H1 (cell line): ENCODE data around the gene PCDHA9. TPM values are rescaled to one million over a fixed set of nuclear protein-coding genes. Genes with fewer than 3 reads are reported as not detected.

ENCODE experiments used
- CHD2 ChIP-seq: IDR thresholded peaks from 2 replicates; pipeline ENCODE4 v1.6.1; 2012; ENCODE audit warnings: low read length, improper control_type of control experiment
- CHD7 ChIP-seq: fragments of 300-600 bp; sonication (generic); IDR thresholded peaks from 2 replicates; pipeline ENCODE4 v1.7.1; 2012; ENCODE audit warnings: low read length, moderate library complexity, mild to moderate bottlenecking, inconsistent platforms; ENCODE audit not compliant: insufficient replicate concordance
- MAX ChIP-seq: IDR thresholded peaks from 2 replicates; pipeline ENCODE4 v1.6.1; 2012; ENCODE audit warnings: inconsistent platforms
- NANOG ChIP-seq: IDR thresholded peaks from 2 replicates; pipeline ENCODE4 v1.6.1; 2011; ENCODE audit warnings: low read length, low read depth, mild to moderate bottlenecking, inconsistent platforms; ENCODE audit not compliant: insufficient read depth, poor library complexity, severe bottlenecking
- SAP30 ChIP-seq: fragments of 300-600 bp; sonication (generic); IDR thresholded peaks from 2 replicates; pipeline ENCODE4 v1.7.1; 2012; ENCODE audit warnings: low read length, moderate library complexity, mild to moderate bottlenecking, inconsistent platforms; ENCODE audit not compliant: insufficient read depth, insufficient replicate concordance
- SP4 ChIP-seq: IDR thresholded peaks from 2 replicates; pipeline ENCODE4 v1.6.1; 2012; ENCODE audit warnings: low read length, inconsistent platforms
- TEAD4 ChIP-seq: IDR thresholded peaks from 2 replicates; pipeline ENCODE4 v1.6.1; 2012; ENCODE audit warnings: low read depth, low read length, inconsistent platforms, mixed read lengths
- polyA plus RNA-seq, 7 experiments: library from polyadenylated mRNA; depleted of rRNA in 3 of 7; stranded (reverse) in 5 of 7; unstranded in 2 of 7; fragments of >200 nt in 5 of 7; fragments of 200-250 nt in 2 of 7; gene quantifications; 1 replicate in 5 of 7; 2 replicates in 1 of 7; 4 replicates in 1 of 7; pipeline versions ENCODE4 v1.2.1 to v1.2.3, GENCODE V29; 2011 to 2013; ENCODE audit warnings: missing spikeins in 2 of 7, mixed read lengths in 2 of 7
- total RNA-seq: library from RNA; stranded (reverse); fragmentation: NEBNext Ultra II Directional; extraction: Animal tissue kit (Norgen Biotek cat#: 25700); gene quantifications from 2 replicates; pipeline ENCODE4 v1.2.1, GENCODE V29; 2021

PCDHA9 gene
- total and polyA plus RNA-seq, 2 of the 8 experiments (the other 6 are each of a cell fraction or from before 2014, with no cell fraction given), result 0.12 to 0.28 TPM

- TF ChIP-seq CHD7 (no peak), NANOG (no peak), TEAD4 (no peak), SAP30 (no peak), CHD2 (no peak), SP4 (no peak), MAX (no peak)
Measured at GRCh38 chr5:140842798-140843733, 5.1 kb upstream of the PCDHA9 start (continued).
